Left lung (tissue), 10 donors: ENCODE results near the gene PRKD2. TPM values are rescaled to one million over a fixed set of nuclear protein-coding genes. Genes with fewer than 3 reads are reported as not detected.

Experiments used
- ATAC-seq: fragments of 200-7000 bp; cut with Tn5 transposase; one replicate; pipeline ENCODE4 v1.9.1; 2020; ENCODE audit warnings: moderate library complexity
- DNase-seq, 4 donors: peaks; one replicate each; pipeline ENCODE4 v3.0.0-alpha.2; 2013 to 2020
- H3K27ac ChIP-seq, 2 donors: fragments of 200-600 bp; sonication (generic) in 1 of 2; one replicate each; pipeline versions ENCODE4 v1.5.0 to v1.8.0; 2020 to 2021
- H3K27me3 ChIP-seq, 2 donors: fragments of 200-600 bp; sonication (generic) in 1 of 2; one replicate each; pipeline versions ENCODE4 v1.5.0 to v1.8.0; 2020 to 2021
- H3K36me3 ChIP-seq, 2 donors: fragments of 200-600 bp; sonication (generic) in 1 of 2; one replicate each; pipeline versions ENCODE4 v1.5.0 to v1.8.0; 2020 to 2021
- H3K4me1 ChIP-seq, 2 donors: fragments of 200-600 bp; one replicate each; pipeline ENCODE4 v1.8.0; 2021
- H3K4me3 ChIP-seq, 2 donors: fragments of 200-600 bp; sonication (generic) in 1 of 2; one replicate each; pipeline versions ENCODE4 v1.5.0 to v1.8.0; 2020 to 2021; ENCODE audit warnings: mild to moderate bottlenecking in 1 of 2
- H3K9me3 ChIP-seq, 2 donors: fragments of 200-600 bp; sonication (generic) in 1 of 2; one replicate each; pipeline versions ENCODE4 v1.5.0 to v1.8.0; 2020 to 2021
- CTCF ChIP-seq, 2 donors: fragments of 200-600 bp; sonication (generic) in 1 of 2; IDR thresholded peaks; one replicate each; pipeline versions ENCODE4 v1.5.0 to v1.8.0; 2021; ENCODE audit warnings: antibody characterized with exemption in 2 of 2
- intact Hi-C, 2 donors: fragments of 100-400 bp; cut with DNase I; formaldehyde crosslinking; loops; one replicate each; pipeline versions ENCODE4 v1.11.2 to v1.14.2; 2022
- polyA plus RNA-seq, 6 donors: library from polyadenylated mRNA; unstranded; fragments of 120-200 nt; gene quantifications; one replicate each; pipeline ENCODE4 v1.2.1, GENCODE V29; 2013; ENCODE audit not compliant: insufficient read length in 6 of 6
- total RNA-seq, 2 donors: library from RNA; stranded (reverse); fragmentation: NEBNext Ultra II Directional; extraction: Animal tissue kit (Norgen Biotek cat#: 25700); gene quantifications; one replicate each; pipeline ENCODE4 v1.2.1, GENCODE V29; 2021
- donor health status: DM: no; HTN: yes; CAD: no.
- donor health status: DM: no; HTN: no; CAD: no.

Gene PRKD2
- total and polyA plus RNA-seq, 8 donors = 37.8 to 61.4 (median 53.1) TPM

GRCh38 chr19:46724468-46724867 lies 7.6 kb upstream of the PRKD2 start:
- H3K4me1 ChIP-seq = peaks cover 0 to 47% of the 10 kb centered on the region in 2 donors
- no peak for ATAC-seq
- H3K9me3 ChIP-seq = no peaks in the 10 kb centered on the region
- no peak overlapping the region for H3K27ac ChIP-seq
- H3K4me3 ChIP-seq = no peak overlapping the region
- peak in 1 of 4 donors; percentile 68 for DNase-seq
- no peaks in the 10 kb centered on the region for H3K27me3 ChIP-seq
- TF ChIP-seq CTCF (IDR thresholded peaks at IDR 0.05) = no peak
- intact Hi-C loops = no loop called here
- peaks cover 0 to 98% of the 10 kb centered on the region in 2 donors for H3K36me3 ChIP-seq

GRCh38 chr19:46723471-46723870 lies 6.6 kb upstream of the PRKD2 start:
- Histone ChIP-seq H3K4me1 (peaks cover 2 to 47% of the 10 kb centered on the region in 2 donors), H3K36me3 (peaks cover 0 to 95% of the 10 kb centered on the region in 2 donors), H3K27ac (peak overlapping the region in 1 of 2 donors; percentile 20), H3K27me3 (no peaks in the 10 kb centered on the region), H3K9me3 (no peaks in the 10 kb centered on the region), H3K4me3 (no peak overlapping the region)
- DNase-seq (peak in 1 of 4 donors; percentile 43), ATAC-seq (no peak)
- intact Hi-C loops = no loop called here
- TF ChIP-seq CTCF (IDR thresholded peaks at IDR 0.05) = no peak

- no peak for TF ChIP-seq CTCF (IDR thresholded peaks at IDR 0.05)
- Histone ChIP-seq H3K4me1 (peaks cover 6 to 47% of the 10 kb centered on the region in 2 donors), H3K27ac (peak overlapping the region in 1 of 2 donors; percentile 20), H3K9me3 (no peaks in the 10 kb centered on the region), H3K27me3 (no peaks in the 10 kb centered on the region), H3K36me3 (peaks cover 0 to 91% of the 10 kb centered on the region in 2 donors), H3K4me3 (no peak overlapping the region)
- ATAC-seq (no peak), DNase-seq (peak in 1 of 4 donors; percentile 68)
- intact Hi-C loops = no loop called here
Observed at GRCh38 chr19:46723023-46723461, 6.1 kb upstream of the PRKD2 start.

GRCh38 chr19:46722421-46723022 lies 5.6 kb upstream of the PRKD2 start:
- Histone ChIP-seq H3K27me3 (no peaks in the 10 kb centered on the region), H3K4me3 (no peak overlapping the region), H3K9me3 (no peaks in the 10 kb centered on the region), H3K4me1 (peaks cover 9 to 47% of the 10 kb centered on the region in 2 donors), H3K36me3 (peaks cover 0 to 86% of the 10 kb centered on the region in 2 donors), H3K27ac (peak overlapping the region in 1 of 2 donors; percentile 20)
- no peak for ATAC-seq
- DNase-seq = peak in 1 of 4 donors; percentile 69
- TF ChIP-seq CTCF (IDR thresholded peaks at IDR 0.05) = no peak
- intact Hi-C loops = no loop called here

GRCh38 chr19:46722004-46722380 lies 5.1 kb upstream of the PRKD2 start:
- no peak overlapping the region for H3K4me3 ChIP-seq
- peaks cover 10 to 46% of the 10 kb centered on the region in 2 donors for H3K4me1 ChIP-seq
- DNase-seq (peak in 1 of 4 donors; percentile 53), ATAC-seq (no peak)
- peaks cover 0 to 81% of the 10 kb centered on the region in 2 donors for H3K36me3 ChIP-seq
- no peak overlapping the region for H3K27ac ChIP-seq
- intact Hi-C loops = no loop called here
- H3K9me3 ChIP-seq = no peaks in the 10 kb centered on the region
- no peak for TF ChIP-seq CTCF (IDR thresholded peaks at IDR 0.05)
- H3K27me3 ChIP-seq = no peaks in the 10 kb centered on the region
